ENCODE results near the gene GSTP1.
"Not testable (repeated sequence)": the region's sequence is repeated elsewhere in the genome, so short reads cannot be mapped to it uniquely, and the experiment has no call there.

GSTP1 gene

GRCh38 chr11:67600324-67601029 lies 16.9 kb downstream of the GSTP1 start:
- TF ChIP-seq, protein P1, sequence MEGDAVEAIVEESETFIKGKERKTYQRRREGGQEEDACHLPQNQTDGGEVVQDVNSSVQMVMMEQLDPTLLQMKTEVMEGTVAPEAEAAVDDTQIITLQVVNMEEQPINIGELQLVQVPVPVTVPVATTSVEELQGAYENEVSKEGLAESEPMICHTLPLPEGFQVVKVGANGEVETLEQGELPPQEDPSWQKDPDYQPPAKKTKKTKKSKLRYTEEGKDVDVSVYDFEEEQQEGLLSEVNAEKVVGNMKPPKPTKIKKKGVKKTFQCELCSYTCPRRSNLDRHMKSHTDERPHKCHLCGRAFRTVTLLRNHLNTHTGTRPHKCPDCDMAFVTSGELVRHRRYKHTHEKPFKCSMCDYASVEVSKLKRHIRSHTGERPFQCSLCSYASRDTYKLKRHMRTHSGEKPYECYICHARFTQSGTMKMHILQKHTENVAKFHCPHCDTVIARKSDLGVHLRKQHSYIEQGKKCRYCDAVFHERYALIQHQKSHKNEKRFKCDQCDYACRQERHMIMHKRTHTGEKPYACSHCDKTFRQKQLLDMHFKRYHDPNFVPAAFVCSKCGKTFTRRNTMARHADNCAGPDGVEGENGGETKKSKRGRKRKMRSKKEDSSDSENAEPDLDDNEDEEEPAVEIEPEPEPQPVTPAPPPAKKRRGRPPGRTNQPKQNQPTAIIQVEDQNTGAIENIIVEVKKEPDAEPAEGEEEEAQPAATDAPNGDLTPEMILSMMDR (IDR thresholded peaks at IDR 0.05; ENCODE audit: borderline replicate concordance, insufficient read depth, low read depth, low read length): no peak
- peak overlapping the region; percentile 23 for H3K4me3 ChIP-seq (ENCODE audit: low read depth, low read length)

- no peak overlapping the region for H3K4me3 ChIP-seq (ENCODE audit: low read depth, low read length)
- TF ChIP-seq, protein P1 (IDR thresholded peaks at IDR 0.05; ENCODE audit: borderline replicate concordance, insufficient read depth, low read depth, low read length): no peak
Measured at GRCh38 chr11:67601098-67601497, 17.5 kb downstream of the GSTP1 start.

GRCh38 chr11:67604119-67604518 lies 20.5 kb downstream of the GSTP1 start:
- H3K4me3 ChIP-seq (ENCODE audit: low read depth, low read length): not testable (repeated sequence)

- no peak overlapping the region for H3K4me3 ChIP-seq (ENCODE audit: low read depth, low read length)
- TF ChIP-seq, protein P1 (IDR thresholded peaks at IDR 0.05; ENCODE audit: borderline replicate concordance, insufficient read depth, low read depth, low read length): no peak
Measured at GRCh38 chr11:67604815-67605214, 21.2 kb downstream of the GSTP1 start.

DNA sequence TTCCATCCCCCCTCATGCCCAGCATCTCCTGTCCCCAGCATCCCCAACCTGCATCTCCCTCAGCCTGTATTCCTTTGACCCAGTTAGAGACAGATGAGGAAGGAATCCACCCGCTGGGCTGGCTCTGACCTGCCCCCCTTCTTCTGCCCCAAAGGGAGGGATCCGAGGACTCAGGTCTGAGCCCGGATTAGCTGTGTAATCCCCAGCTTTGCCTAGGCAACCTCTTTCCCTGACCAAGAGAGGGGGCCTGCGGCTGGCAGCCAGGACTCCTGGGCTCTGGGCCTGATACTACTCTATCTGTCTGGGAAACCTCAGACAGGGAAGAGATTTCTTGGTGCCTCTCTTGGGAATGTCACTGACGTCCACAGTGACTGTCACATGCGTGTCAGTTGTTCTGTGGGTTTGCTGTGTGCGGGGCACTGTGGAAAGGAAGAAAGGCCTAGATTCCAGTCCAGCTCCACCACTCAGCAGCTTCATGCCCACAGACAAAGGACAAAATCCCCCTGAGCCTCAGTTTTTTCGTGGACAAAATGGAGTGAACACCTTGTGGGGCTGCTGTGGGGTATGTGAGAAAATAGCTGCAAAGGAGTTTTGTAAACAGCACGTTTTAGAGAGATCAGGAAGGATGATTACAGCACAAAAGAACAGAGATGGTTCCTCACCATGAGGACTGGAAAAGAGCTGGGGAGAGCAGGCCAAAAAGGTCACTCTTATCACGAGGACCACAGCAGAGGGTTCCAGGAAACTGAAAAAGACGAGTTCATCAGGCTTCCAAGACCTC lies 21.8 kb downstream of the GSTP1 start:
- H3K4me3 ChIP-seq (ENCODE audit: low read depth, low read length): no peak overlapping the region
- TF ChIP-seq, protein P1 (IDR thresholded peaks at IDR 0.05; ENCODE audit: borderline replicate concordance, insufficient read depth, low read depth, low read length): no peak

DNA sequence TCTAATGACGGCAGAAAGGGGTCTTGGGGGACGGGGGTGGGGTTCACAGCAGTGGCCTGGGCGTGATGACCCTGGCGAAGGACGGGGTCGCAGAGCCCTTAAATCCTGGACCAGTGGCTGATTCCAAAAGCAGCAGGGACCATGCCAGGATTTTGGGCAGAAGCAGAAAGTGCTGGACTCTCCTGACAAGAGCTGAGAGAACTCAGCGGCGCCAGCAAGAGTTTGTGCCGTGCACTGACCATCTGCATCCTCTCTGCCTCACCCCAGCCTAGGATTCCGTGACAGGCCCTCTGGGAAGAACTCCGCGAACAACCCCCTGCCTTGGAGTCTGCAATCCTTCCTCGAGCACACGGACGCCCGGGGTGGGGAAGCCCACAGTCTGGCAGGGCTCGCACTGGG lies 22.5 kb downstream of the GSTP1 start:
- peak overlapping the region; percentile 98 for H3K4me3 ChIP-seq (ENCODE audit: low read depth, low read length)
- TF ChIP-seq, protein P1 (IDR thresholded peaks at IDR 0.05; ENCODE audit: borderline replicate concordance, insufficient read depth, low read depth, low read length): no peak

GRCh38 chr11:67606492-67607295 lies 23.1 kb downstream of the GSTP1 start, which contains the start of gene NDUFV1:
NDUFV1 (plus strand) TSS chr11:67606936; CDS start chr11:67607005, 69 bp downstream.
- H3K4me3 ChIP-seq (ENCODE audit: low read depth, low read length): peak within 1 kb of the TSS; percentile 98
- TF ChIP-seq, protein P1 (IDR thresholded peaks at IDR 0.05; ENCODE audit: borderline replicate concordance, insufficient read depth, low read depth, low read length): peak; percentile 84
